ENCODE measurements around the gene CTCFL. TPM values are rescaled to one million over a fixed set of nuclear protein-coding genes. Genes with fewer than 3 reads are reported as not detected.
"Not testable (repeated sequence)": the region's sequence is repeated elsewhere in the genome, so short reads cannot be mapped to it uniquely, and the experiment has no call there.

CTCFL gene
- total and polyA plus RNA-seq, 4 experiments from 2014 or later, result not detected

GRCh38 chr20:57496592-57496991 lies 28.3 kb downstream of the CTCFL start:
- POLR2A ChIA-PET (ENCODE audit: partially characterized antibody), result interaction anchor here (1.4 kb wide), 1 partner anchor 98 kb away, joined by 3 read pairs; no protein-coding TSS in a partner anchor
- intact Hi-C loops (cut with micrococcal nuclease), result loop anchor here (5.0 to 10.0 kb wide), 2 partner anchors 404 to 718 kb away; no protein-coding TSS in a partner anchor
- peaks cover 10% of the 10 kb centered on the region for H3K4me1 ChIP-seq (ENCODE audit: insufficient read depth, low read length)
- Mint-ChIP-seq H3K9me3 (no peaks in the 10 kb centered on the region), H3K4me1 (peaks cover 9 to 14% (median 11%) of the 10 kb centered on the region in 4 donors), H3K36me3 (no peaks in the 10 kb centered on the region), H3K27ac (no peak overlapping the region), H3K27me3 (peaks cover 15 to 33% of the 10 kb centered on the region in 2 donors), H3K4me3 (no peak overlapping the region)
- H3K27me3 ChIP-seq (ENCODE audit: insufficient read depth, low read length), result peaks cover 3% of the 10 kb centered on the region
- no peak overlapping the region for H3K27ac ChIP-seq (ENCODE audit: low read depth, low read length)
- no peaks in the 10 kb centered on the region for H3K36me3 ChIP-seq (ENCODE audit: insufficient read depth, low read length)
- CTCF ChIA-PET (ENCODE audit: partially characterized antibody), result interaction anchor here (1.2 to 2.1 kb wide), 7 partner anchors 9 to 127 kb away, joined by 3 to 48 read pairs (median 5); no protein-coding TSS in a partner anchor
- DNase-seq, result no peak
- no peak overlapping the region for H3K4me3 ChIP-seq (ENCODE audit: low read length in 2 of 2)
- H3K9me3 ChIP-seq (ENCODE audit: control insufficient read depth in 1 of 2, low read length in 2 of 2), result no peaks in the 10 kb centered on the region

- Mint-ChIP-seq H3K4me3 (no peak overlapping the region), H3K4me1 (peaks cover 9 to 14% (median 11%) of the 10 kb centered on the region in 4 donors), H3K9me3 (no peaks in the 10 kb centered on the region), H3K27me3 (peaks cover 12 to 29% of the 10 kb centered on the region in 2 donors), H3K27ac (no peak overlapping the region), H3K36me3 (no peaks in the 10 kb centered on the region)
- peaks cover 3% of the 10 kb centered on the region for H3K27me3 ChIP-seq (ENCODE audit: insufficient read depth, low read length)
- no peak overlapping the region for H3K27ac ChIP-seq (ENCODE audit: low read depth, low read length)
- no peak overlapping the region for H3K4me3 ChIP-seq (ENCODE audit: low read length in 2 of 2)
- no peaks in the 10 kb centered on the region for H3K9me3 ChIP-seq (ENCODE audit: control insufficient read depth in 1 of 2, low read length in 2 of 2)
- ChIA-PET CTCF (ENCODE audit: partially characterized antibody) (interaction anchor here (0.7 to 2.1 kb wide), 11 partner anchors 9 to 780 kb away, joined by 3 to 48 read pairs (median 4); no protein-coding TSS in a partner anchor), POLR2A (ENCODE audit: partially characterized antibody) (interaction anchor here (1.0 to 1.4 kb wide), 2 partner anchors 98 to 113 kb away, joined by 3 to 5 read pairs; no protein-coding TSS in a partner anchor)
- intact Hi-C loops (cut with micrococcal nuclease), result loop anchor here (1.0 to 10.0 kb wide), 4 partner anchors 63 to 719 kb away; no protein-coding TSS in a partner anchor
- DNase-seq, result no peak
- H3K4me1 ChIP-seq (ENCODE audit: insufficient read depth, low read length), result peaks cover 10% of the 10 kb centered on the region
- H3K36me3 ChIP-seq (ENCODE audit: insufficient read depth, low read length), result no peaks in the 10 kb centered on the region
These were observed 29.0 kb downstream of the CTCFL start for GRCh38 chr20:57495978-57496377.

- intact Hi-C loops (cut with micrococcal nuclease), result loop anchor here (10.0 kb wide), 1 partner anchor 722 kb away; no protein-coding TSS in a partner anchor
- DNase-seq, result no peak
- Mint-ChIP-seq H3K9me3 (no peaks in the 10 kb centered on the region), H3K27me3 (peaks cover 10 to 14% of the 10 kb centered on the region in 2 donors), H3K4me3 (no peak overlapping the region), H3K4me1 (peaks cover 4 to 7% (median 5%) of the 10 kb centered on the region in 4 donors), H3K27ac (no peak overlapping the region), H3K36me3 (no peaks in the 10 kb centered on the region)
- Histone ChIP-seq H3K27ac (ENCODE audit: low read depth, low read length) (no peak overlapping the region), H3K4me3 (ENCODE audit: low read length in 2 of 2) (no peak overlapping the region), H3K4me1 (ENCODE audit: insufficient read depth, low read length) (peaks cover 4% of the 10 kb centered on the region), H3K9me3 (ENCODE audit: control insufficient read depth in 1 of 2, low read length in 2 of 2) (no peaks in the 10 kb centered on the region), H3K36me3 (ENCODE audit: insufficient read depth, low read length) (no peaks in the 10 kb centered on the region), H3K27me3 (ENCODE audit: insufficient read depth, low read length) (no peaks in the 10 kb centered on the region)
- POLR2A ChIA-PET (ENCODE audit: partially characterized antibody), result interaction anchor here (0.6 kb wide), 1 partner anchor 100 kb away, joined by 3 read pairs; no protein-coding TSS in a partner anchor
- CTCF ChIA-PET (ENCODE audit: partially characterized antibody), result interaction anchor here (0.7 to 2.9 kb wide), 7 partner anchors 58 to 131 kb away, joined by 3 to 23 read pairs (median 6); no protein-coding TSS in a partner anchor
These were observed 31.8 kb downstream of the CTCFL start for GRCh38 chr20:57493091-57493615.

GRCh38 chr20:57491373-57491772 lies 33.6 kb downstream of the CTCFL start:
- Mint-ChIP-seq H3K36me3 (no peaks in the 10 kb centered on the region), H3K27me3 (peaks cover 2 to 7% of the 10 kb centered on the region in 2 donors), H3K4me3 (no peak overlapping the region), H3K27ac (no peak overlapping the region), H3K9me3 (no peaks in the 10 kb centered on the region), H3K4me1 (peaks cover 4 to 6% (median 5%) of the 10 kb centered on the region in 4 donors)
- Histone ChIP-seq H3K27me3 (ENCODE audit: insufficient read depth, low read length) (no peaks in the 10 kb centered on the region), H3K9me3 (ENCODE audit: control insufficient read depth in 1 of 2, low read length in 2 of 2) (no peaks in the 10 kb centered on the region), H3K36me3 (ENCODE audit: insufficient read depth, low read length) (no peaks in the 10 kb centered on the region), H3K4me1 (ENCODE audit: insufficient read depth, low read length) (peaks cover 4% of the 10 kb centered on the region), H3K4me3 (ENCODE audit: low read length in 2 of 2) (no peak overlapping the region), H3K27ac (ENCODE audit: low read depth, low read length) (no peak overlapping the region)
- no peak for DNase-seq
- CTCF ChIA-PET (ENCODE audit: partially characterized antibody), result interaction anchor here (1.4 to 2.9 kb wide), 3 partner anchors 56 to 109 kb away, joined by 6 to 23 read pairs (median 15); no protein-coding TSS in a partner anchor
- POLR2A ChIA-PET (ENCODE audit: partially characterized antibody), result no interaction called here
- intact Hi-C loops (cut with micrococcal nuclease), result loop anchor here (10.0 kb wide), 1 partner anchor 723 kb away; no protein-coding TSS in a partner anchor

GRCh38 chr20:57488277-57488676 lies 36.7 kb downstream of the CTCFL start:
- H3K36me3 ChIP-seq (ENCODE audit: insufficient read depth, low read length); H3K4me1 Mint-ChIP-seq; CTCF ChIA-PET (ENCODE audit: partially characterized antibody); H3K9me3 ChIP-seq (ENCODE audit: control insufficient read depth in 1 of 2, low read length in 2 of 2); DNase-seq; H3K9me3 Mint-ChIP-seq; H3K27ac ChIP-seq (ENCODE audit: low read depth, low read length); H3K36me3 Mint-ChIP-seq; H3K4me3 ChIP-seq (ENCODE audit: low read length in 2 of 2); H3K4me1 ChIP-seq (ENCODE audit: insufficient read depth, low read length); intact Hi-C loops (cut with micrococcal nuclease); H3K27me3 Mint-ChIP-seq; POLR2A ChIA-PET (ENCODE audit: partially characterized antibody); H3K27me3 ChIP-seq (ENCODE audit: insufficient read depth, low read length); H3K4me3 Mint-ChIP-seq: not testable (repeated sequence)
- H3K27ac Mint-ChIP-seq, result peak overlapping the region in 1 of 7 donors; percentile 65

GRCh38 chr20:57485770-57486169 lies 39.2 kb downstream of the CTCFL start:
- intact Hi-C loops (cut with micrococcal nuclease), result no loop called here
- H3K36me3 ChIP-seq (ENCODE audit: insufficient read depth, low read length), result no peaks in the 10 kb centered on the region
- Mint-ChIP-seq H3K4me1 (peaks cover 2 to 13% (median 8%) of the 10 kb centered on the region in 4 donors), H3K27me3 (peaks cover 4% of the 10 kb centered on the region in 2 donors), H3K27ac (no peak overlapping the region), H3K9me3 (no peaks in the 10 kb centered on the region), H3K4me3 (no peak overlapping the region), H3K36me3 (no peaks in the 10 kb centered on the region)
- peaks cover 10% of the 10 kb centered on the region for H3K4me1 ChIP-seq (ENCODE audit: insufficient read depth, low read length)
- no peak overlapping the region for H3K27ac ChIP-seq (ENCODE audit: low read depth, low read length)
- ChIA-PET POLR2A (ENCODE audit: partially characterized antibody) (no interaction called here), CTCF (ENCODE audit: partially characterized antibody) (no interaction called here)
- H3K4me3 ChIP-seq (ENCODE audit: low read length in 2 of 2), result no peak overlapping the region
- H3K27me3 ChIP-seq (ENCODE audit: insufficient read depth, low read length), result no peaks in the 10 kb centered on the region
- no peaks in the 10 kb centered on the region for H3K9me3 ChIP-seq (ENCODE audit: control insufficient read depth in 1 of 2, low read length in 2 of 2)
- DNase-seq, result no peak

GRCh38 chr20:57484772-57485171 lies 40.2 kb downstream of the CTCFL start:
- Mint-ChIP-seq H3K27me3 (peaks cover 4% of the 10 kb centered on the region in 2 donors), H3K36me3 (no peaks in the 10 kb centered on the region), H3K27ac (no peak overlapping the region), H3K4me1 (peaks cover 2 to 13% (median 8%) of the 10 kb centered on the region in 4 donors), H3K4me3 (no peak overlapping the region), H3K9me3 (no peaks in the 10 kb centered on the region)
- H3K4me1 ChIP-seq (ENCODE audit: insufficient read depth, low read length), result peaks cover 10% of the 10 kb centered on the region
- no peaks in the 10 kb centered on the region for H3K27me3 ChIP-seq (ENCODE audit: insufficient read depth, low read length)
- no peaks in the 10 kb centered on the region for H3K9me3 ChIP-seq (ENCODE audit: control insufficient read depth in 1 of 2, low read length in 2 of 2)
- intact Hi-C loops (cut with micrococcal nuclease), result no loop called here
- POLR2A ChIA-PET (ENCODE audit: partially characterized antibody), result no interaction called here
- no peak overlapping the region for H3K27ac ChIP-seq (ENCODE audit: low read depth, low read length)
- H3K36me3 ChIP-seq (ENCODE audit: insufficient read depth, low read length), result no peaks in the 10 kb centered on the region
- no peak for DNase-seq
- H3K4me3 ChIP-seq (ENCODE audit: low read length in 2 of 2), result no peak overlapping the region
- CTCF ChIA-PET (ENCODE audit: partially characterized antibody), result no interaction called here

Data from CD4-positive, alpha-beta memory T cell (primary cell).